Measurements from ENCODE around the gene AMT.

GRCh38 chr3:49378249-49378895 lies 43.9 kb downstream of the AMT start:
- TF ChIP-seq CTCF (IDR thresholded peaks at IDR 0.05), result no peak
- TF ChIP-seq POLR2A (IDR thresholded peaks at IDR 0.05), result no peak

Data from thyroid gland (tissue), 4 donors.